ENCODE results near the gene BSN.
"Not testable (repeated sequence)": the region's sequence is repeated elsewhere in the genome, so short reads cannot be mapped to it uniquely, and the experiment has no call there.

GRCh38 chr3:49687424-49687795, 133.1 kb downstream of the BSN start:
- not testable (repeated sequence) for TF ChIP-seq POLR2A (IDR thresholded peaks at IDR 0.05; ENCODE audit: low read depth, low read length); POLR2AphosphoS5 (IDR thresholded peaks at IDR 0.05; ENCODE audit: low read depth, low read length); TAF1 (IDR thresholded peaks at IDR 0.05; ENCODE audit: low read depth, low read length); PAX5 (IDR thresholded peaks at IDR 0.05; ENCODE audit: insufficient read depth, low read length, severe bottlenecking); POU2F2 (IDR thresholded peaks at IDR 0.05; ENCODE audit: low read depth, low read length)

All from GM12891 (cell line).